TTC549 (cell line): ENCODE results near the gene NBL1.

Experiments used
- FAIRE-seq: peaks from 2 replicates; lab custom pipeline; 2012; peaks lifted over from hg19 to GRCh38; lab: Jason Lieb, UNC

The NBL1 gene

DNA sequence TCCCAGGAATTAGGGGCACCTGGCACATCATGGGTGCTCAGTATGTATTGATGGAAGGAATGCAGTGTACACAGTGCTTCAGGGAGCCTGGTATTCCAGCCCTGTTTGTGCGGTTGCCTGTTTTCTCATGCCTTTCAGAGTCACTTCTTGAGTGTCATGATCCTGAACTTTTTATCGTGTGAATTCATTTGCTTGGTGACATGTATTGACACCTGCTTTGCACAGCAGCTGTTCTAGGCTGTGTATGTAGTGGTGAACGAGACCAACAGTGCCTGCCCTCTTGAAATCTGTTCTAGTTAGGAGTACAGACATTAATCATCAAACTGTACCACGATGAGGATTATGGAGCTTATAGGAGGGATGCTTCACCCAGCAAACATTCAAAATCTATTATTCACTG, 26.7 kb downstream of the NBL1 start:
- no peak for FAIRE-seq

DNA sequence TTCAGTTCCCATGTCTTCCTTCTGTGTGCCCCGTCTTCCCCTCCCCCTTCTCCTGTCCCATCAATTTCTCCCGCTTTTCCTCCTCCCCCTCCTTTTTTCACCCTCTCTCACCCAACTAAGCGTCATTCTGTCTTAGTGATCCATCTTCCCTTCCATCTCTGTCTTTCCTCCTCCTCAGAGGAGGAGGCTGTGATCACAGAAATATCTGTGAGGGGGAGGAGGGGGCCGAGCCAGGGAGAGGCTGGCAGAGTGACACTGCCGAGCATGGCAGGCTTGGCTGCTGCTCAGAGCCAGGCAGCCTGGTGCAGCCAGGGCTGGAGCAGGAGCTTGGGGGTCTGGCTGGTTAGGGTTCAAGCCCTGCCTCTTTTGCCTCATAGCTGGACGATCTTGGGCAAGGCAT, 28.1 kb downstream of the NBL1 start:
- FAIRE-seq, result no peak

DNA sequence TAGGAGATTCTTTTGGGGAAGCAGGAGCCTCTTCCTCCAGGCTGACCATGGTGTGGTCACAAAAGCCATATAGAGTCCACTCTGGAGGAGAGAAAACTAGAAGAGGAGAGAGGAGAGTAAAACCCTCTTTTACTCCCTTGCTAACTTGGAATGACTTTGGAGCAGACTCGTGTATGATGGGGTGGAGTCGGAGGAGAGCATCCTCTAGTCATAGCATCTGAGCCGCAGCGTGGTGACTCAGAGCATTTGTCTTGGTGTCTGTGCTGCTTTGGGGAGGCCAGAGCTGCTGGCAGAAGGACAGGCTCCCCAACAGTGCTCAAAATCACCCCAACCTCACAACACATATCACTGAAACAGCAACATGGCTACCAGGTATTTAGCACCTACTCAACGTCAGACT, 31.7 kb downstream of the NBL1 start:
- no peak for FAIRE-seq

DNA sequence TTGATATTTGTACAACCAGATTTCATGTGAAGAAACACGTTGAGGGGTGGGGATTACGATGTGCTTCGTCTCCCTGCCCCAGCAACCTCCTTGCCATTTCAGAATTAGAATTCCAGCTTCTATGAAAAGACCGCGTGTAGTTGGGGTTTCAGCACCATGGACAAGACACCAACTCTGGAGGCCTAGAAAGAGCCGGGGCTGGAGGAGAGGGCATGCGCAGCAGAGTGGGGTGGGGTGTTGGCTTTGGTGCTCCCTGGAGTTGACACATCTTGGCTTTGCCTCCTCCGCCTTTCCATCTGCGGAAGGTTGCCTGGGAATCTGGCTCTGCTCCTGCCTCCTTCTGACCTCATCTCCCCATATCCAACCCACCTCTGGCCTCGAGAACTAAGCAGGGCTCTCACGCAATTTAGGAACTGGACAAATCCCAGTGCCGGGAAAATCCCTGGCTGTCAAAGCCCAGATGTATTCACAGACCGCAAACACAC, 32.4 kb downstream of the NBL1 start:
- FAIRE-seq, result no peak

DNA sequence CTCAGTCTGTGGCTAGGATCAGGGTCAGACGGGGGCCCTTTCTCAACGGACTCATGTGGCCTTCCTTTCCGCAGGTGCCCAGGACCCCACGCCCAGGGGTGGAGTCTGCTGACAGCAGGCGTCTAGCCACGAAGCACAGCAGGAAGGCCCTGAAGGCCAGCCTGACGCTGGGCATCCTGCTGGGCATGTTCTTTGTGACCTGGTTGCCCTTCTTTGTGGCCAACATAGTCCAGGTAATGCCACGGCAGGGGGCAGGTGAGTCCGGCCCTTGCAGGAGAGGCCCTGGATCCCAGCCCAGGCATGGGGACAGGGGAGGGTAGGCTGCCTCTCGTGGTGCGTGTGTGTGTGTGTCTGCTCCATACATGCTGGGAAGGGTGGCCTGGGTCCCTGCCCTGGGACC, 34.4 kb downstream of the NBL1 start:
- no peak for FAIRE-seq

DNA sequence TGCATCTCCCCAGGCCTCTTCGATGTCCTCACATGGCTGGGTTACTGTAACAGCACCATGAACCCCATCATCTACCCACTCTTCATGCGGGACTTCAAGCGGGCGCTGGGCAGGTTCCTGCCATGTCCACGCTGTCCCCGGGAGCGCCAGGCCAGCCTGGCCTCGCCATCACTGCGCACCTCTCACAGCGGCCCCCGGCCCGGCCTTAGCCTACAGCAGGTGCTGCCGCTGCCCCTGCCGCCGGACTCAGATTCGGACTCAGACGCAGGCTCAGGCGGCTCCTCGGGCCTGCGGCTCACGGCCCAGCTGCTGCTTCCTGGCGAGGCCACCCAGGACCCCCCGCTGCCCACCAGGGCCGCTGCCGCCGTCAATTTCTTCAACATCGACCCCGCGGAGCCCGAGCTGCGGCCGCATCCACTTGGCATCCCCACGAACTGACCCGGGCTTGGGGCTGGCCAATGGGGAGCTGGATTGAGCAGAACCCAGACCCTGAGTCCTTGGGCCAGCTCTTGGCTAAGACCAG, 34.9 kb downstream of the NBL1 start:
- no peak for FAIRE-seq

DNA sequence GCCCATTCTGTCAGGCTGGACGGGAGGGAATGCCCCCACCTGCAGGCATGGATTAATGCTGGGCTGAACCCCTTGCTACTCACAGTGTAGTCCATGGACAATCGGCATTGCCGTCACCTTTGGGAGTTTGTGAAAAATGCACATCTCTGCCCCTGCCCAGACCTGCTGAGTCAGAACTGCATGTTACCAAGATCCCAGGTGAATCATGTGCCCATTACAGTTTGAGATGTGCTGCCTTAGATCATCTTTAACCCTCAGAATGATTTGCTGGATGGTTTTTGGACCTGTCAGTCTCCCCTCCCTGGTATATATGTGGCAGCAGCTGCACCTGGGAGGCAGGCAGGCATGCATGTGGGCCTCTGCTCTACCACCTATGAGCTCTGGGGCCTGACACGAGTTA, 35.6 kb downstream of the NBL1 start:
- no peak for FAIRE-seq

DNA sequence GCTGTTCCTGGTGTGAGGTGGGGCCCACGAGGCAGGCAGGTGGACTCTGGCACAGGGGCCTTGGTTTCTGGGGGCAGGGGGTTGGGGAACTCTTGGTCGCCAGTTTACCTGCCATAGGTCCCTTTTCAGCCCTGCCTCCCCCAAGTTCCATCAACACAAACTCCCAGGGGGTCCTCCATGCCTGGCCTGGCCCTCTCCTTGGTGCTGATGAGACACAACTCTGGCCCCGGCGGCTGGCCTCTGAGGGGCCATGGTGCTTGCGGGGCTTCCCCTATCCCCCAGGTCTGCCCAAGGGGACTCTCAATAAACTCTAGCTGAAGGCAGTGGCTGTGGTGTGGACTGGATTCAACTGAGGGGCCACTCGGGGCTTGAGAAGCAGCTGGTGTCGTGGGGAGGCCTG, 36.5 kb downstream of the NBL1 start:
- FAIRE-seq, result no peak

DNA sequence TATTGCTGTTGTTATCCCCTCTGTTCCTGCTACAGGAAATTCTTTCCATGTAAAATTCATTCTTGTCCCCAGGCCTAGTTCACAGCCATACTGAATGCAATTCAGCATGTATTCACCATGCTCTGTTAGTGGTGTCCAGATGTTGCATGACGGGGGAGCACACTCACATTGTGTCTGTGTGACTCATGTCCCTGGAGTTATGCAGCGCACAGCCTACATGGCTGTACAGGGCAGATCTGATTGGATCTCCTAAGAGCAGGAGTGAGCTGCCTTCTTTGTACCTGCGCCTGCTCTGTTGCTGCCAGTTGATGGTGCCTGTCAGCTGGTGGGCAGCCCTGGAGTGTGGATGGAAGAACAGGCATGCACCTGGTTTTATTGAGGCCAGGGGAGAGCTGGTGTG, 38.1 kb downstream of the NBL1 start:
- FAIRE-seq, result no peak

DNA sequence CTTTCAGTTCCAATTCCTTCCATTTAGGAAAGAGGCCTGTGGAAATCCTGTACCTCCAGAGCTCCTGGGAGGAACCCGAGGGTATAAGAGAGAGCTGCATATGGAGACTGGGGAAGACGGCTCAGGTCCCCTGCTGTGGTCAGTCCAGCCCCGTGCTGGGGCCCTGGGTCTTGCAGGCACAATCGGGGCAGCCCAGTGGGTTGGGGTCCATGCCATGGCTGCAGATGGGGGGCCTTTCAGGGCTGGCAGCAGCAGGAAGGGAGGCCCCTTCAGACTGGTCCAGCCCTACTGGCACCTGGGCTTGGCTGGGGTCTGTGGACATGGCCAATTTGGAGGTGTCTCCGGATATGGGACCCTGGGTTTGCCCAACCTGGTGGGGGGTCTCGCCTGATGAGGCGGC, 38.8 kb downstream of the NBL1 start:
- no peak for FAIRE-seq

DNA sequence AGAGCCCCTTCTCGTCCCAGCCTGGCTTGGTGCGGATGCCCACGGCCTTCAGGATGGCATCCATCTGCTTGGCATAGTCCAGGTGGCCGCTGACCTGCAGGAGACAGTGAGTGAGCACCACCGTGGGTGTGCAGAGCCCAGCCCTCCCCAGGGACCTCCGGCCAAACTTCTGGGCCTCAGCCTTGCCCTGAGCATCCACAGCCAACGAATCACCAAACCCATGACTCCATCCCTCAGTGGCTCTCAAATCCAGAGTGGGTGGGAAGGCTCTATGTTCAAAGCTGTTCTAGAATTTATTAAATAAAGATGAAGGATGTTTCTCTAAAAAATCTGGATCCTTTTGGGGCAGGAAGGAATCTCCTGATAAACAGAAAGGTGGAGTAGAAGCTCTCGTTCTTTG, 39.2 kb downstream of the NBL1 start:
- no peak for FAIRE-seq

DNA sequence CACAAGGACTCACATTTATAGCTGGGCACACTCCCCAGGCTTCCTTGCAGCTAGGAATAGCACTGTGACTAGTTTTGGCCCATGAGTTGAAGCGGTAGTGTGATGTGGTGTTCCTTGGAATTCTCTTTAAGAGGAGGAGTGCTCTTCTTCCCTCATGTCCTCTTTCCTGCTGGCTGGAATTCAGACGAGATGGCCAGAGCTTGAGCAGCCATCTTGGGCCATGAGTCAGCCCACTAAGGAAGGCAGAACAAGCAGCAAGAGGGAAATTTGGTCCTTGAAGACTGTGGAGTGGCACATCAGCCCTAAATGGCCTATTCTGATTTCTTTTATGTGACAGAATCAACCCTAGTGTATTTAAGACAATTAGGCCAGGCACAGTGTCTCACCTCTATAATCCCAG, 40.6 kb downstream of the NBL1 start:
- no peak for FAIRE-seq

DNA sequence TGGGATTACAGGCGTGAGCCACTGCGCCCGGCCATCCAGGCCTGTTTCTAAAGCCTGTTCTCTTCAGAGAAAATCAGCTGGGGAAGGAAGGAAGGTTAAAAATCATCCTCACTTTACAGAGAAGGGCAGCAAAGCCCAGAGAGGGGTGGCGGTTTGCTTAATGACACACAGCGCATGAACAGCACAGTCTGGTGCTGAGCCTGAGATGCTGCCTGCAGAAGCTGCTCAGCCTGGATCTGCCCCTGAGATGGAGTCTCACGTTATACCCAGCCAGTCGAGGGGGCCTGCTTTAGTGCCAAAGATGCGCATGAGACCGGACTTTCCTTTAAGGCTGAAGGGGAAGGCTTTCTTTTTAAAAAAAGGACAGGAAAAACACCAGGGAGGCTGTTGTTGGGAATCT, 41.9 kb downstream of the NBL1 start:
- FAIRE-seq, result no peak

DNA sequence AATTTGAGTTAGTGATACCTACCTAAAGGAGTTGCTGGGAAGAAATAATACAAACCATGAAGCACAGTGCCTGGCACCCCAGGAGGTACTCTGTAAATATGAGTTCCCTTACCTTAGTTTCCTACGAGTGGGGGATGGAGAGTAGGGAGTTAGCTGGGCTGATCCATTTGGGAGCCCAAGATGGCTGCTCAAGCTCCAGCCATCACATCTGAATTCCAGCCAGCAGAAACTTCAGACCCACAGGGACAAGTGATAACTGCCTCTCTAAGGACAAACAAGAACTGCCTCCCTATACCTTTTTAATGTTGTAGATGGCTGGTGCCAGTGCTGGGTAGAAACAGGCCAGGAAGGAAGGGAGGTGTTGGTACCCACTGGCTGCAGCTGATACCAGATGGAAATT, 43.3 kb downstream of the NBL1 start:
- no peak for FAIRE-seq

DNA sequence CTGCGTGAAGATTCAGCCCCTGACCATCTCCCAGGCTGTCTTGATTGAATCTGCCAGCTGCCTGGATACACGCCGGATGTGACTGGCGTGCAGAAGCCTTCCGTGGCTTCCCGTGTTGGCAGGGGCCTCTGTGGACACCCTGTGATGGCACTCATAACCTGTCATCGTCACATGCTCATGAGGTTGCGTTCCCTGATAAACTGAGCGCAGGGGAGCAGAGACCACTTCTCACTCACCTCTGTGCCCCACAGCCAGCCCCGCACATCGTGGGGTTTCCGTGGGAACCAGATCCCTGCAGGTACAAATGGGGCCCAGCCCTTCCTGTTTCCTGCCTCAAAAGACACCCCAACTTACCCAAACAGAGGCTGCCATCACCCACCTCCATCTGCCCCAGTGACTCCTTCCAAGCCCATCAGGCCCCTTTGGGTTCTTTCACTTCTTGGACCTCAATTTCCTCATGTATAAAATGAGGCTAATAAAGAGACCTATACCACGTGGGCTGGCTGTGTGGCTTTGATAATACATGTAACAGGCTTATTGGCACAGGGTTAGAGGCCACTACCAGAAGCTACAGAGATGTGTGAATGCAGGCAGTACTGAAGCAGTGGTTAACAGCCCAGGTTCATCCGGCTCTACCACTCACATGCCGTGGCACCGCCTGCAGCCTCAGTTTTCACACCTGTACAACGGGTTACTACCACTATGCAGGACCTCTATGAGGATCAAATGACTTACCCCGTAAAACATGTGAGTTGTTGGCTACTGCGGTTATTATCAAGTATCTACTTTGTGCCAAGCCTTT, 44.1 kb downstream of the NBL1 start:
- no peak for FAIRE-seq

DNA sequence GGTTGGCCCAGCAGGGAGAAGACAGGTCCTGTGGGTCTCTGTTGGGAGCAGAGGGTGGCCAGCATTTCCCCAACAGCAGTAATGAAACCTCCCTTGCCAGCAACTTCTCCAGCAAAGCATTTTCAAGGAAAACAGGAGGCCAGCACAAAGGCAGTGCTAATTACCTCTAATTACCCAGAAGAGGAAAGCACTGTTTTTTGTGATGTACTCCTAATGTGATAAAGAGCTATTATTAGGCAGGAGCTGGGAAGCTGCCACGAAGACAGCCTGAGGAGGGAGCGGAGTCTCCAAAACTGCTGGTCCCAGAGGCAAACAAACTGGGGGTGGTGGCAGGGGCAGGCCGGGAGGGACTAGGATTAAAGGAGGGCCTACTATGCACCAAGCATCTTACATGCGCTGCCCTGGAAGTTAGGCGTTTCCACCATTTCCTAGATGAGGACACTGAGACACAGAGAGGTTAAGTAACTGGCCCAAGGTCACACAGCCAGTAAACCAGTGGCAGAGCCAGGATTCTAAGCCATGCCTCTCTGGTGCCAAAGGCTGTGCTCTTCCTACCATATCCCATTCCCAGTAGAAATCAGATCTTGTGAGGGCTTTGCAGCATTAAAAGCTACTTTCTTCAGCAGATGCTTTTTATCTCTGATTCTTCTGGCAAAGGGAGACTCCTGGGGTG, 45.1 kb downstream of the NBL1 start:
- FAIRE-seq, result no peak

DNA sequence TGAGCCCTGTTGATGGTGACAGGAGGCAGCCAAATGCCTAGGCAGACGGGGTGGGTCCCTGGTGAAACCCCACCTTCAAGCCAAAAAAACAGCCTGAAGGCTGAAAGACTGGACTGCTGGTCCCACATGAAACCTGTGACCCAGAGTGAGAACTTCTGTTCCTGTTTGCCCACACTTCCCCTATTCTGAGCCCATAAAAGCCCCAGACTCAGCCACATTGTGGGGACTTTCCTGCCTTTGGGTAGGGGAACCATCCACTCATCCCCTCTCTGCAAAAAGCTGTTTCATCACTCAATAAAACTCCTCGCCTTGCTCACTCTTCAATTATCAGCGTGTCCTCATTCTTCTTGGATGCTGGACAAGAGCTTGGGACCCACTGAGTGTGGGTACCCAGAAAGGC, 45.7 kb downstream of the NBL1 start:
- no peak for FAIRE-seq

DNA sequence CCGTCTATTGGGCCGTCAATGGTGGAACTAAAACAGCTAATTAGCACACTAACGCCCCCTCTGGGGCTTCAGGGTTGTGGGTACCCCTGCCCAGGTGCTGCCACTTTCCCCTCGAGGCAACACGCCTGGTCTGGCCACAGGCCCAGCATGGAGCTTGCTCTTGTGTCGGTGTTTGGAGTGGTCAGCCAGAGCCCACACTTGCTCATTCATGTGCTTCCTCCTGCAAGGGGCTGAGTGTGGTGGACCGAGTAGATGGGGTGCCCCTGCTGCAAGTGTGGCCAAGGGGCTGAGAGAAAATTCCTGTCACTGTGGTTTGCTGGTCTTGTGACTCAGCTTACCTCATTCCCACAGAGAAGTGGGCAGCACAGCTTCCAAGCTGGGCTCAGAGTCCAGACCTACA, 46.2 kb downstream of the NBL1 start:
- FAIRE-seq, result no peak

DNA sequence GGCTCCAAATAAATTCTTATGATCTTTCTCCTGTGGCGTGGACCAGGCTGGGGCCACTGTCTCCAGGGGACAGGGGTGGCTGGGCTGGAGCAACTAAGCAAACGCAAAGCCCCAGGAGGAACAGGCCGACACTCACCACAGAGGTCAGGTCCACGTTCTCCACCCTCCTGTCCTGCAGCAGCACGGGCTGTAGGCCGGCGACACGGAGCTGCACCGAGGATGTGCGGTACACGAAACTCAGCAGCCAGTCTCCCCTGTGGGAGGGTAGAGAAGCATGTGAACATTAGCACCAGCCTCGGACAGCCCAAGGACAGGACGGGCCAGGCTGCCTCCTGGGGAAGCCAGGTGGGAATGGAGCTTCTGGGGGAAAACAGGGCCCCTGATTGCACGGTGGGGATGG, 50.2 kb downstream of the NBL1 start:
- no peak for FAIRE-seq

DNA sequence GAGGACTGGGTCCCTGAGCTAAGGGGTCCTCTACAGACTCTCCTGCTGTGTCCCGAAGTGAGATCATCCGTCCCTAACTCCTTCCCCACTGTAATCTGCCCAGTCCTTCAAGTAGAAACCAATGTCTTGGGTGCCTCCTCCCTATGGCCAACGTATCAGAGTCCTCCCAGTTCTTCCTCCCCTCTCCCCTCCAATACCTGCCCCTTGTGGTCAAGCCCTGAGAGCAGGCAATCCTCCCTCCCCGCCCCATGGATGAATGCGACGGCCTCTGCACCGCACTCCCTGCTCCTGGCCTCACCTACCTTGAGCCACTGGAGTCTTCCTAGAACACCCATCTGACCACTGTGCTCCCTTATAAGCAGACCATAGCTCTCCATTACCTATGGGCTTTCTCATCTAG, 51.7 kb downstream of the NBL1 start:
- no peak for FAIRE-seq

DNA sequence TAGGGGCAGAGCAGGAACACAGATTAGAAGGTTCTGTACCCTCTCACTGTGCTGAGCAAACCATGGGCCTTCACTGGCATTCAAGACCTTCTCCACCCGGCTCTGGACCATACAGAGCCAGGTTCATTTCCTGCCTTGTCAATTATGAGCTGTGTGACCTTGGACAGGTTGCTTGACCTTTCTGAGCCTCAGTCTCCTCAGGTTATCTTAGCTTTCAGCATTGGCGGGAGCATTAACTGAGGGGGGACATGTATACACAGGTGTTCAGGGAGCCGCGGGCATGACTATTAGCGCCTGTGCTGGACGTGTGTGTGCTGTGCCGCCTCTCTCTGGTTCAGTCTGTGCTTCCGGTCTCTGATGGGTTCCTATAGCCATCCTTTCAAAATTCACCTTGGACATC, 52.7 kb downstream of the NBL1 start:
- no peak for FAIRE-seq

DNA sequence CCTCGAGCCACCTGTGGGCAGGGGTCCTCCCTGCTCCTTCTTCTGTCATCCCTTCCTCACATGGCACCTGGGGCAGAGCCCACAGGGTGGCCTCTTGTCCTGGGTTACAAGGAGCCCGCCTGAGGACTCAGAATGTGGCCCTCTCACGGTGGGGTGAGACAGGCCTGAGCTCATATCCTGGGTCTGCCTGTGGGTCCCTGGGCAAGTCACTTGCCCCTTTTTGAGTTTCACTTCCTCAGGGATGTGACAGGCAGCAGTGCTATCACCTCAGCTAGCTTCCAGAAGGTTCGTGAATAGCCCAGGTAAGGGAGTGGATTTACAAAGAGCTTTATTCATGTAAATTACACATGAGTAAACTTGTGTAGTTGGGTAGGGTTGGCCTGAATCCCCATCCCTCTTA, 54.1 kb downstream of the NBL1 start:
- no peak for FAIRE-seq

DNA sequence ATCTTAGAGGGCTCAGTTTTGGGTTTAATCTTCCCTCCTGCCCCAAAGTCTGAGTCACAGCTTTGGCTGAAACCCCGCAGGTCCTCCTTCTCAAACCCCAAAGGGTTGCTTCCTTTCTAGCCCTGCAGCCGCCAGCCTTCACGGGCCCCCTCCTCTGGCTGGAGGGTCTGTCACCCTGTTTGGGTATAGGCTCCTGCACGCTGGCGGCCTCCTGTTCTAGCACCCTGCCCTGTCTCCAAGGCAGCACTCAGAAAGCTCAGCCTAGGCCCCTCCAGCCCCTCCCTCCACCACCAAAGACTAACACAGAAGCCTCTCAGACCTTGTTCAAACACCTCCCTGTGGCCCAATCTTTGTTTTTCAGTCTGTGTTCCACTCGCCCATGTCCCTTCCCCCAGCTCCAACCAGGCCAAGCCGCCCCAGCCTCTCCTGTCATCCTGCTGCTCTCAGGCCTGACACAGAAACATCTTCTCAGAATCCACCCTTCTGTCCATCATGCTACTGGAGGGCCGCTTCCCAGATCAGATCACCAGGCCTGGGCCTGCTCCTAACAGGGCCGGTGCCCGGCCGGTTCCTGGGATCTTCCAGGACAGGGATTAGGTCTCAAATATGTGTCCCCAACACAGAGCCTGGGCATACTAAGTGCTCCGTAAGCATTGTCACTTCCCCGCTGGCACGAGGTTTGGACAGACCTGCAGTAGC, 56.1 kb downstream of the NBL1 start:
- FAIRE-seq, result no peak
